Parathyroid adenoma (tissue), 2 donors: ENCODE results near the gene MLIP.

ENCODE experiments used
- H2AFZ ChIP-seq: fragments of 300-600 bp; sonication (generic); one replicate; pipeline ENCODE4 v1.7.0; 2017; ENCODE audit warnings: antibody characterized with exemption, mild to moderate bottlenecking
- H3K27ac ChIP-seq: fragments of 300-600 bp; sonication (generic); one replicate; pipeline ENCODE4 v1.7.0; 2017
- H3K27me3 ChIP-seq: fragments of 300-600 bp; sonication (generic); one replicate; pipeline ENCODE4 v1.7.0; 2017; ENCODE audit warnings: low read length; ENCODE audit not compliant: control insufficient read depth, insufficient read depth
- H3K36me3 ChIP-seq: fragments of 300-600 bp; sonication (generic); one replicate; pipeline ENCODE4 v1.7.0; 2017; ENCODE audit warnings: low read length; ENCODE audit not compliant: control insufficient read depth, insufficient read depth
- H3K4me1 ChIP-seq: fragments of 300-600 bp; sonication (generic); one replicate; pipeline ENCODE4 v1.7.0; 2017; ENCODE audit warnings: control low read depth
- H3K4me2 ChIP-seq: fragments of 300-600 bp; sonication (generic); one replicate; pipeline ENCODE4 v1.7.0; 2017; ENCODE audit warnings: low read length
- H3K4me3 ChIP-seq: fragments of 300-600 bp; sonication (generic); one replicate; pipeline ENCODE4 v1.7.0; 2017; ENCODE audit warnings: low read depth, low read length
- H3K79me2 ChIP-seq: fragments of 300-600 bp; sonication (generic); one replicate; pipeline ENCODE4 v1.7.0; 2017; ENCODE audit warnings: control low read depth
- H3K9ac ChIP-seq: fragments of 300-600 bp; sonication (generic); one replicate; pipeline ENCODE4 v1.7.0; 2017; ENCODE audit warnings: mild to moderate bottlenecking
- H3K9me3 ChIP-seq: fragments of 300-600 bp; sonication (generic); one replicate; pipeline ENCODE4 v1.7.0; 2017; ENCODE audit warnings: low read length; ENCODE audit not compliant: control insufficient read depth
- TF ChIP-seq, protein P1 (sequence below): fragments of 300-600 bp; sonication (generic); IDR thresholded peaks from one replicate; pipeline ENCODE4 v1.7.0; 2017; ENCODE audit warnings: antibody characterized with exemption, mild to moderate bottlenecking
- donor health status: primary hyperparathyroidism.

Gene MLIP

DNA sequence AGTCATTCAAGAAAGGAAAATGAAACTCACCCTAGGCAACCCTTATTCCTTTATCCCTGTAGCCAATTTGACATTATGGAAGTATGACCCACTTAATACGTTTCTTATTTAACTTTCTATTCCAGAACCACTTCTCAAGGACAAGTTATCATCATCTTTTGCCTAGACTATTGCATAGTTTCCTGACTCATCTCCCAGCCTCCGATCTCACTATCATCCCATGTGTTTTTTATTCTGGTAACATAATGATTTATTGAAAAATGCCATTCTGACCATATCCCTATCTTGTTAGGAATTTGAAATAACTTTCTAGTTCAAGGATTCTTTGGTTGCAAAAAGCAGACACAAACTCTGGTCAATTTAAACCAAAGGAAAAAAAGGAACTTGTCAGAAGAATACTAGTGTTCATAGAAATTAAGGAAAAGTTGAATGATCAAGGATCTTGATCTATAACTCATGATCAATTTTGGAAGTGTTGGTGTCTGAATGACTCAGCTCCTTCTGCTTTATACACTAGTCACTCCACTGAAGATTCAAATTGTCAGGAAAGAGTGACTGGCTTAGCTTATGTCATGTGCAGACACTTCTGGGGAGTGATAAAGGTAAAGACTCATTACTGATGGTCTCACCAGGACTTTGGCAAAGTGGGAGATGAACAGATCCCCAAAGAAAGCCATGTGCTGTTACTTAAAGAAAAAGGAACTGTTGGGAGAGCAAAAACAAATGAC is 188.5 kb downstream of the MLIP start:
- Histone ChIP-seq H3K27ac (no peak overlapping the region), H3K27me3 (no peaks in the 10 kb centered on the region), H3K4me3 (no peak overlapping the region), H3K9me3 (no peaks in the 10 kb centered on the region), H3K4me1 (no peaks in the 10 kb centered on the region), H3K4me2 (no peak overlapping the region), H3K79me2 (no peaks in the 10 kb centered on the region), H3K36me3 (no peaks in the 10 kb centered on the region), H3K9ac (no peak overlapping the region), H2AFZ (no peak overlapping the region)
- TF ChIP-seq, protein P1, sequence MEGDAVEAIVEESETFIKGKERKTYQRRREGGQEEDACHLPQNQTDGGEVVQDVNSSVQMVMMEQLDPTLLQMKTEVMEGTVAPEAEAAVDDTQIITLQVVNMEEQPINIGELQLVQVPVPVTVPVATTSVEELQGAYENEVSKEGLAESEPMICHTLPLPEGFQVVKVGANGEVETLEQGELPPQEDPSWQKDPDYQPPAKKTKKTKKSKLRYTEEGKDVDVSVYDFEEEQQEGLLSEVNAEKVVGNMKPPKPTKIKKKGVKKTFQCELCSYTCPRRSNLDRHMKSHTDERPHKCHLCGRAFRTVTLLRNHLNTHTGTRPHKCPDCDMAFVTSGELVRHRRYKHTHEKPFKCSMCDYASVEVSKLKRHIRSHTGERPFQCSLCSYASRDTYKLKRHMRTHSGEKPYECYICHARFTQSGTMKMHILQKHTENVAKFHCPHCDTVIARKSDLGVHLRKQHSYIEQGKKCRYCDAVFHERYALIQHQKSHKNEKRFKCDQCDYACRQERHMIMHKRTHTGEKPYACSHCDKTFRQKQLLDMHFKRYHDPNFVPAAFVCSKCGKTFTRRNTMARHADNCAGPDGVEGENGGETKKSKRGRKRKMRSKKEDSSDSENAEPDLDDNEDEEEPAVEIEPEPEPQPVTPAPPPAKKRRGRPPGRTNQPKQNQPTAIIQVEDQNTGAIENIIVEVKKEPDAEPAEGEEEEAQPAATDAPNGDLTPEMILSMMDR: no peak

DNA sequence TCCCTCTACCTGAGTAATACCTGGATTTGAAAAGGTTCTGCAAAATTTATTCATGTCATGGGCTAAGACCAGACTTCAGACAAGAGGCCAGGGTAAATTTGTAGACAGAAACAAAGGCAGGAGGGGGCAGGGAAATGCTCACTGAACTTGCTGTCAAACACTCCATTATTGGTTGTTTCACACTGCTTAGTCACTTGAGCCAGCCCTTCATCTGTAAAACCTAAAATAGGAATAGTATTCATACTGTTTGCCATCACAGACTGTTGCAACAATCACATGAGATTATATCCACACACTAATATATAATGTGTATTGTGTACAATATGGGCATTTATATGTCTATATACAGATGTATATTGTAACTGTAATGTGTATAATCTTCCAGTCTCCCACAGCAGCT is 190.5 kb downstream of the MLIP start:
- H3K9ac ChIP-seq: no peak overlapping the region

DNA sequence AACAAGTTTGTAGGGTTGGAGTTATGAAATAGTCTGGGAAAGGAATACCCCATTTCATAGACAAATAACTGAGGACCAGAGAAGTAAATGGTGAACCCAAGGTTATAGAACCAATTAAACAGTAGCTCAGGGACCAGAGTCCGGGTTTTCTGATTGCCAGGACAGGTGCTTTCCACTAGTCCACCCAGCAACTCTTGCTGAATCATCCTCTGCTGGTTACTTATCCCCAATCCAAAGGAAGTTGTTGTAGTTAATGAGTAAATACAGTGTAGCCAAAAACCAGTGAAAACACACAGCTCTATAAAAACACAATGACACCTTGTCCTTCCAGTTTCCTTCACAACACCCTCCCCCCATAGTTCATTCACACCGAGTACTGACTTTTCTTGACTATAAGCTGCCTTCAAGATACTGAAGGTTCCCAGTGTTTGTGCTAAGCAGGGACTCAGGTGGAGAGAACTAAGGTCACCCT is 196.2 kb downstream of the MLIP start:
- no peak overlapping the region for H2AFZ ChIP-seq
- H3K9ac ChIP-seq: no peak overlapping the region
- no peak overlapping the region for H3K4me3 ChIP-seq

More for the DNA sequence above, 190.5 kb downstream of the MLIP start:
- H3K4me1 ChIP-seq: no peaks in the 10 kb centered on the region
- H3K79me2 ChIP-seq: no peaks in the 10 kb centered on the region
- H2AFZ ChIP-seq: no peak overlapping the region
- H3K36me3 ChIP-seq: no peaks in the 10 kb centered on the region
- no peaks in the 10 kb centered on the region for H3K27me3 ChIP-seq
- H3K4me3 ChIP-seq: no peak overlapping the region
- H3K9me3 ChIP-seq: no peaks in the 10 kb centered on the region
- H3K27ac ChIP-seq: no peak overlapping the region
- H3K4me2 ChIP-seq: no peak overlapping the region
- TF ChIP-seq, protein P1: no peak

DNA sequence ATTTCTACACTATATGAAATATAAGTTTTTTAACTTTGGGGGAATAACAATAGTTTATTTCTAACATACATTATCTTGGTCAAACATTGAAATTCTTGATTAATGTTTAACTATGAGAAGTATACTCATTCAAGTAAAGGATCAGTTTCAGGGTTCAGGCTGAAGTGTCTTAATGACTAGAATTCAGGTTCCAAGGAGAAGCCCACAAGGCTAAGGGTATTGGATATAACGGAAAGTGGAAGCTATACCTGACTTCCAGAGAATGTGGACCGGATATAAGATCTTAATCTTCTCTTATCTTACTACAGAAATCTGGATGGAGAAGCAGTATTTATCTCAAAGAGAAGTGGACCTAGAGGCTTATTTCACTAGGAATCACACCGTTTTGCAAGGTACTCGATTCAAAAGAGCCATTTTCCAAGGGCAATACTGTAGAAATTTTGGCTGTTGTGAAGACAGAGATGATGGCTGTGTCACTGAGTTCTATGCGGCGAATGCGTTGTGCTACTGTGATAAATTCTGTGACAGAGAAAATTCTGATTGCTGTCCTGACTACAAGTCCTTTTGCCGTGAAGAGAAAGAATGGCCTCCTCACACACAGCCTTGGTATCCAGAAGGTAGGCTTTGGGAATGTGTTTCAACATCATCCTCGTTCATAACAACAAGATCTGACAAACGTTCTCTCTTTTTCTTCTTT is 197.2 kb downstream of the MLIP start, which contains the start of gene TINAG:
TSS of gene TINAG (plus strand) at position 153 of the 697 bp plus-strand sequence. CDS start at position 263, 110 bp downstream.
- TF ChIP-seq, protein P1: no peak
- no peak within 1 kb of the TSS for H3K9ac ChIP-seq

More for the DNA sequence above, 196.2 kb downstream of the MLIP start:
- Histone ChIP-seq H3K27me3 (no peaks in the 10 kb centered on the region), H3K4me2 (no peak overlapping the region), H3K4me1 (no peaks in the 10 kb centered on the region), H3K79me2 (no peaks in the 10 kb centered on the region), H3K9me3 (no peaks in the 10 kb centered on the region), H3K27ac (no peak overlapping the region), H3K36me3 (no peaks in the 10 kb centered on the region)
- TF ChIP-seq, protein P1: no peak

More for the DNA sequence above, 197.2 kb downstream of the MLIP start, which contains the start of gene TINAG:
- Histone ChIP-seq H3K4me1 (no peaks in the 10 kb centered on the region), H3K27ac (no peak within 1 kb of the TSS), H3K79me2 (no peaks in the 10 kb centered on the region), H3K9me3 (no peaks in the 10 kb centered on the region), H3K4me2 (no peak within 1 kb of the TSS), H3K4me3 (no peak within 1 kb of the TSS), H3K27me3 (no peaks in the 10 kb centered on the region), H3K36me3 (no peaks in the 10 kb centered on the region), H2AFZ (no peak within 1 kb of the TSS)
